ENCODE measurements around the gene CUEDC2.

Gene CUEDC2

GRCh38 chr10:102461187-102462054 lies 29.0 kb upstream of the CUEDC2 start:
- H3K27ac ChIP-seq: peak overlapping the region; percentile 86
- TF ChIP-seq CTCF (IDR thresholded peaks at IDR 0.05) (no peak), ZFX (IDR thresholded peaks at IDR 0.05; ENCODE audit: borderline replicate concordance) (no peak)

DNA sequence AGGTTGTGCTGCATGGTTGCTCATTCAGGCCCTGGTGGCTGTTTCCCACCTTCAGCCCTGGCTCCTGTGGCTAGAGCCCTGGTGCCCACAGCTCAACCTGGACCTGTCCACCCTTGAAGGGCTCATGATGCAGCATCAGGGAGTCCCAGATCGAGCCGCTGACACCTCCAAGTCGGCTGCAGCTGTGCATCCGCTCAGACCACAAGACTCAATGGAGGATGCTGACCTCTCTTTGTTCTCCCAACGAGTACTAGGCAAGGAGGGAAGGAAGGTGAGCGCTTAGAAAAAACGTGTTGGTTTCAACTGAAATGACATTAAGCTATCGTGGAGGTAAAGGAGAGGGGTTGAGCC lies 28.4 kb upstream of the CUEDC2 start:
- TF ChIP-seq CTCF (IDR thresholded peaks at IDR 0.05) (no peak), ZFX (IDR thresholded peaks at IDR 0.05; ENCODE audit: borderline replicate concordance) (no peak)
- H3K27ac ChIP-seq: peak overlapping the region; percentile 86

DNA sequence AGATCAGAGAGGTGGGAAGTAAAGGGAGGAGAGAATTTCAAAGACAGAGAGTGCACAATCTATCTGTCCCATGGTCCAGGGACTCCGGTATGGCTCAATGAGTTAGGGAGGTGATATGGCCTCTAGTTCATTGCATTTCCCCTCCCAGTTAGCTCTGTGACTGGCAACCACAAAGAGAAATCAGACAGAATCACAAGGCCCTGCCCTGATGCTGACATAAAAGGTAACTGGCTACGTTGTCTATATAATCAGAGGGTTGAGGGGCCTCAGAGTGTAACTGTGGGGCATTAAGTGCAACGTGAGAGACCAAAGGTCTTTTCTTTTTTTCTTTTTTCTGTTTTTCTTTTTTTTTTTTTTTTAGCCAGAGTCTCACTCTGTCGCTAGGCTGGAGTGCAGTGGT lies 26.3 kb upstream of the CUEDC2 start:
- H3K27ac ChIP-seq: peak overlapping the region; percentile 4; the same call in 1 of the 2 replicates
- TF ChIP-seq CTCF (IDR thresholded peaks at IDR 0.05) (no peak), ZFX (IDR thresholded peaks at IDR 0.05; ENCODE audit: borderline replicate concordance) (no peak)

- H3K27ac ChIP-seq: no peak overlapping the region; the same call in 1 of the 2 replicates
- TF ChIP-seq ZFX (IDR thresholded peaks at IDR 0.05; ENCODE audit: borderline replicate concordance): no peak
- TF ChIP-seq CTCF (IDR thresholded peaks at IDR 0.05): no peak
These were observed 25.3 kb upstream of the CUEDC2 start for GRCh38 chr10:102457591-102458150.

- TF ChIP-seq ZFX (IDR thresholded peaks at IDR 0.05; ENCODE audit: borderline replicate concordance) (no peak), CTCF (IDR thresholded peaks at IDR 0.05) (no peak)
- peak overlapping the region; percentile 41 for H3K27ac ChIP-seq
These were observed 23.6 kb upstream of the CUEDC2 start for GRCh38 chr10:102455893-102456471.

DNA sequence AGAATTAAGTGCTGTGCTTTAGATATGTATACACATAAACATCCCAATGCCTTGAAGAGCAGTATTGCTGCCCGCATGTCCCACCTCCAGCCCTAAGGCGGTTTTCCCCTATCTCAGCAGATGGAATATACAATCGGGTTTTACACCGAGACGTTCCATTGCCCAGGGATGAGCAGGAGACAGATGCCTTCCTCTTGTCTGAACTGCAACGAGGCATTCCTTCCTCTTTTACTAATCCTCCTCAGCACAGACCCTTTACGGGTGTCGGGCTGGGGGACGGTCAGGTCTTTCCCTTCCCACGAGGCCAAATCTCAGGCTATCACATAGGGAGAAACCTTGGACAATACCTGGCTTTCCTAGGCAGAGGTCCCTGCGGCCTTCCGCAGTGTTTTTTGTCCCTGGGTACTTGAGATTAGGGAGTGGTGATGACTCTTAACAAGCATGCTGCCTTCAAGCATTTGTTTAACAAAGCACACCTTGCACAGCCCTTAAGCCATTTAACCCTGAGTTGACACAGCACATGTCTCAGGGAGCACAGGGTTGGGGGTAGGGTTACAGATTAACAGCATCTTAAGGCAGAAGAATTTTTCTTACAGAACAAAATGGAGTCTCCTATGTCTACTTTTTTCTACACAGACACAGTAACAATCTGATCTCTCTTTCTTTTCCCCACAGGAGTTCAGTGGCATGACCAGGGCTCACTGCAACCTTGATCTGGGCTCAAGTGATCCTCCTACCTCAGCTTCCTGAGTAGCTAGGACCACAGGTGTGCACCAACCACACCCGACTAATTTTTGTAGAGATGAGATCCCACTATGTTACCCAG lies 22.5 kb upstream of the CUEDC2 start:
- H3K27ac ChIP-seq: peak overlapping the region; percentile 41

- H3K27ac ChIP-seq: peak overlapping the region; percentile 41
- TF ChIP-seq ZFX (IDR thresholded peaks at IDR 0.05; ENCODE audit: borderline replicate concordance) (no peak), CTCF (IDR thresholded peaks at IDR 0.05) (no peak)
These were observed 21.1 kb upstream of the CUEDC2 start for GRCh38 chr10:102453502-102453901.

Data from 22Rv1 (cell line).